HEK293 (cell line): Measurements from ENCODE around the gene CMTM4.

Experiments
- CTCF ChIA-PET: fragments of 350-600 bp; formaldehyde crosslinking; extraction: SDS; loops from one replicate; lab custom pipeline; 2021; ENCODE audit warnings: antibody characterized with exemption; lab: Yijun Ruan, JAX
- POLR2A ChIA-PET: fragments of 300-600 bp; formaldehyde crosslinking; extraction: SDS; loops from one replicate; lab custom pipeline; 2020; ENCODE audit warnings: antibody characterized with exemption, inconsistent platforms; lab: Yijun Ruan, JAX
- H3K27ac ChIP-seq: fragments of 200-500 bp; sonication (Bioruptor generic); 2 replicates; pipeline ENCODE4 v1.5.1; 2014; ENCODE audit warnings: low read depth, low read length, control low read depth, inconsistent platforms; ENCODE audit errors: extremely low read depth
- H3K36me3 ChIP-seq, 2 experiments: fragments of 200-500 bp in 1 of 2; sonication (Bioruptor generic) in 1 of 2; 1 replicate in 1 of 2; 2 replicates in 1 of 2; pipeline ENCODE4 v1.5.1; 2014 to 2017; ENCODE audit warnings: inconsistent platforms in 2 of 2, low read length in 2 of 2; ENCODE audit not compliant: control insufficient read depth in 2 of 2, insufficient read depth in 1 of 2
- H3K4me1 ChIP-seq: fragments of 200-500 bp; sonication (Bioruptor generic); 2 replicates; pipeline ENCODE4 v1.5.1; 2014; ENCODE audit warnings: mild to moderate bottlenecking, low read length, inconsistent platforms; ENCODE audit not compliant: control insufficient read depth, insufficient read depth
- H3K4me3 ChIP-seq: 2 replicates; pipeline ENCODE4 v1.5.1; 2011; ENCODE audit warnings: low read depth, mild to moderate bottlenecking, control low read depth, low read length, moderate library complexity
- H3K9me3 ChIP-seq: fragments of 200-500 bp; sonication (Bioruptor generic); 2 replicates; pipeline ENCODE4 v1.5.1; 2014; ENCODE audit warnings: low read depth, low read length, inconsistent platforms; ENCODE audit not compliant: control insufficient read depth, insufficient read depth
- BCL11B ChIP-seq: fragments of 450-650 bp; formaldehyde crosslinking; IDR thresholded peaks from 2 replicates; pipeline ENCODE4 v1.5.1; 2016; ENCODE audit warnings: low read depth, missing biosample characterization, missing genetic modification characterization
- FEZF1 ChIP-seq: fragments of 450-650 bp; formaldehyde crosslinking; IDR thresholded peaks from 2 replicates; pipeline ENCODE4 v1.5.1; 2016; ENCODE audit warnings: missing biosample characterization, missing genetic modification characterization
- KLF16 ChIP-seq: fragments of 450-650 bp; formaldehyde crosslinking; IDR thresholded peaks from 2 replicates; pipeline ENCODE4 v1.5.1; 2017; ENCODE audit warnings: missing biosample characterization, missing genetic modification characterization
- MEIS1 ChIP-seq: sonication (generic); formaldehyde crosslinking; IDR thresholded peaks from 2 replicates; pipeline ENCODE4 v1.8.1; 2022; ENCODE audit warnings: missing genetic modification reagents, mild to moderate bottlenecking, borderline replicate concordance
- PRDM1 ChIP-seq: fragments of 450-650 bp; formaldehyde crosslinking; IDR thresholded peaks from 2 replicates; pipeline ENCODE4; 2016; ENCODE audit warnings: missing biosample characterization, missing genetic modification characterization
- SP2 ChIP-seq: fragments of 450-650 bp; formaldehyde crosslinking; IDR thresholded peaks from 2 replicates; pipeline ENCODE4 v1.5.1; 2016; ENCODE audit warnings: missing biosample characterization, missing genetic modification characterization
- ZBTB20 ChIP-seq: fragments of 450-650 bp; formaldehyde crosslinking; IDR thresholded peaks from 2 replicates; pipeline ENCODE4 v1.5.1; 2016; ENCODE audit warnings: missing biosample characterization, missing genetic modification characterization
- ZNF16 ChIP-seq: fragments of 450-650 bp; formaldehyde crosslinking; IDR thresholded peaks from 2 replicates; pipeline ENCODE4 v1.5.1; 2016; ENCODE audit warnings: low read depth, missing biosample characterization, missing genetic modification characterization
- ZNF202 ChIP-seq: fragments of 450-650 bp; formaldehyde crosslinking; IDR thresholded peaks from 2 replicates; pipeline ENCODE4 v1.5.1; 2016; ENCODE audit warnings: missing biosample characterization, missing genetic modification characterization, borderline replicate concordance
- ZNF239 ChIP-seq: fragments of 450-650 bp; formaldehyde crosslinking; IDR thresholded peaks from 2 replicates; pipeline ENCODE4 v1.5.1; 2016; ENCODE audit warnings: missing biosample characterization, missing genetic modification characterization
- ZNF354C ChIP-seq: fragments of 450-650 bp; formaldehyde crosslinking; IDR thresholded peaks from 2 replicates; pipeline ENCODE4 v1.5.1; 2016; ENCODE audit warnings: missing biosample characterization, missing genetic modification characterization, low read depth, borderline replicate concordance
- ZNF600 ChIP-seq: fragments of 450-650 bp; formaldehyde crosslinking; IDR thresholded peaks from 2 replicates; pipeline ENCODE4 v1.5.1; 2016; ENCODE audit warnings: missing biosample characterization, missing genetic modification characterization
- ZNF621 ChIP-seq: fragments of 450-650 bp; formaldehyde crosslinking; IDR thresholded peaks from 2 replicates; pipeline ENCODE4 v1.5.1; 2017; ENCODE audit warnings: missing biosample characterization, missing genetic modification characterization
- ZNF768 ChIP-seq: fragments of 450-650 bp; formaldehyde crosslinking; IDR thresholded peaks from 2 replicates; pipeline ENCODE4 v1.5.1; 2018; ENCODE audit warnings: missing biosample characterization, mild to moderate bottlenecking, missing genetic modification characterization
- TF ChIP-seq, protein P1 (sequence below): fragments of 450-650 bp; formaldehyde crosslinking; IDR thresholded peaks from 2 replicates; pipeline ENCODE4 v1.5.0; 2017; ENCODE audit warnings: missing biosample characterization, missing genetic modification characterization, borderline replicate concordance
- TF ChIP-seq, protein P2 (sequence below): fragments of 450-650 bp; formaldehyde crosslinking; IDR thresholded peaks from 2 replicates; pipeline ENCODE4 v1.5.1; 2016; ENCODE audit warnings: missing biosample characterization, missing genetic modification characterization
- TF ChIP-seq, protein P3 (sequence below): fragments of 450-650 bp; IDR thresholded peaks from 2 replicates; pipeline ENCODE4 v1.5.1; 2018; ENCODE audit warnings: missing biosample characterization, mild to moderate bottlenecking, missing genetic modification characterization
- TF ChIP-seq, protein P4 (sequence below): fragments of 450-650 bp; formaldehyde crosslinking; conservative IDR thresholded peaks from 2 replicates; pipeline ENCODE4 v1.5.1; 2016; ENCODE audit warnings: low read depth, missing biosample characterization, missing genetic modification characterization

The CMTM4 gene

DNA sequence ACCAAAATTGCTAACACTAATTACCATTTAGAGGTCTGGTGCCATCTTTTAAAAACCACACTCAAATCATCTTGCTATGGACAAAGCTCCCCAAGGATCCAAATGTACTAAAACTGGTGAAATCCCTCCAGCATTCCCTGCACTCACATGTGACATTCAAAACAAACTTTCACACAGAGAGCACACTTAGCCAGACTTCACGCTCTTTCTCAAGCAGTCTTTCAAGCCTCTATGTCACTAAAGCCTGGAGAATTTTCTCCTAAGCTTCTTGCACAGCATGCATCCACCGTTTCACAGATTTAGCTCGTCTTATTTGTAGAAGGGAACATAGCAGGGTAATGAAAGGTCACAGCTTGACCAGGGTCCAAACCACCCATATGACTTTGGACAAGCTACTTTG, 72.8 kb downstream of the CMTM4 start:
- Histone ChIP-seq H3K27ac (no peak overlapping the region), H3K4me1 (peaks cover 13% of the 10 kb centered on the region), H3K9me3 (no peaks in the 10 kb centered on the region), H3K4me3 (no peak overlapping the region), H3K36me3 (peaks cover 0 to 36% of the 10 kb centered on the region in 2 experiments; a peak in 1 of 3 replicates)
- CTCF ChIA-PET, result interaction anchor here (0.7 to 1.5 kb wide), 3 partner anchors 24 to 820 kb away, joined by 3 to 4 read pairs (median 3); no protein-coding TSS in a partner anchor
- POLR2A ChIA-PET, result no interaction called here
- no peak for TF ChIP-seq ZNF16
- no peak for TF ChIP-seq MEIS1 (CRISPR knock-in tag)
- TF ChIP-seq ZNF239 (tag by site-specific recombination), result no peak
- no peak for TF ChIP-seq SP2 (tag by site-specific recombination)
- no peak for TF ChIP-seq KLF16 (tag by site-specific recombination)
- no peak for TF ChIP-seq ZNF202 (tag by site-specific recombination)
- TF ChIP-seq, protein P1, sequence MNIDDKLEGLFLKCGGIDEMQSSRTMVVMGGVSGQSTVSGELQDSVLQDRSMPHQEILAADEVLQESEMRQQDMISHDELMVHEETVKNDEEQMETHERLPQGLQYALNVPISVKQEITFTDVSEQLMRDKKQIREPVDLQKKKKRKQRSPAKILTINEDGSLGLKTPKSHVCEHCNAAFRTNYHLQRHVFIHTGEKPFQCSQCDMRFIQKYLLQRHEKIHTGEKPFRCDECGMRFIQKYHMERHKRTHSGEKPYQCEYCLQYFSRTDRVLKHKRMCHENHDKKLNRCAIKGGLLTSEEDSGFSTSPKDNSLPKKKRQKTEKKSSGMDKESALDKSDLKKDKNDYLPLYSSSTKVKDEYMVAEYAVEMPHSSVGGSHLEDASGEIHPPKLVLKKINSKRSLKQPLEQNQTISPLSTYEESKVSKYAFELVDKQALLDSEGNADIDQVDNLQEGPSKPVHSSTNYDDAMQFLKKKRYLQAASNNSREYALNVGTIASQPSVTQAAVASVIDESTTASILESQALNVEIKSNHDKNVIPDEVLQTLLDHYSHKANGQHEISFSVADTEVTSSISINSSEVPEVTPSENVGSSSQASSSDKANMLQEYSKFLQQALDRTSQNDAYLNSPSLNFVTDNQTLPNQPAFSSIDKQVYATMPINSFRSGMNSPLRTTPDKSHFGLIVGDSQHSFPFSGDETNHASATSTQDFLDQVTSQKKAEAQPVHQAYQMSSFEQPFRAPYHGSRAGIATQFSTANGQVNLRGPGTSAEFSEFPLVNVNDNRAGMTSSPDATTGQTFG (tag by site-specific recombination), result no peak
- TF ChIP-seq, protein P2, sequence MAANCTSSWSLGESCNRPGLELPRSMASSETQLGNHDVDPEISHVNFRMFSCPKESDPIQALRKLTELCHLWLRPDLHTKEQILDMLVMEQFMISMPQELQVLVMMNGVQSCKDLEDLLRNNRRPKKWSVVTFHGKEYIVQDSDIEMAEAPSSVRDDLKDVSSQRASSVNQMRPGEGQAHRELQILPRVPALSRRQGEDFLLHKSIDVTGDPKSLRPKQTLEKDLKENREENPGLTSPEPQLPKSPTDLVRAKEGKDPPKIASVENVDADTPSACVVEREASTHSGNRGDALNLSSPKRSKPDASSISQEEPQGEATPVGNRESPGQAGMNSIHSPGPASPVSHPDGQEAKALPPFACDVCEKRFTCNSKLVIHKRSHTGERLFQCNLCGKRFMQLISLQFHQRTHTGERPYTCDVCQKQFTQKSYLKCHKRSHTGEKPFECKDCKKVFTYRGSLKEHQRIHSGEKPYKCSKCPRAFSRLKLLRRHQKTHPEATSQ, result no peak
- no peak for TF ChIP-seq PRDM1 (tag by site-specific recombination)
- TF ChIP-seq ZNF600 (tag by site-specific recombination), result no peak
- TF ChIP-seq, protein P3, sequence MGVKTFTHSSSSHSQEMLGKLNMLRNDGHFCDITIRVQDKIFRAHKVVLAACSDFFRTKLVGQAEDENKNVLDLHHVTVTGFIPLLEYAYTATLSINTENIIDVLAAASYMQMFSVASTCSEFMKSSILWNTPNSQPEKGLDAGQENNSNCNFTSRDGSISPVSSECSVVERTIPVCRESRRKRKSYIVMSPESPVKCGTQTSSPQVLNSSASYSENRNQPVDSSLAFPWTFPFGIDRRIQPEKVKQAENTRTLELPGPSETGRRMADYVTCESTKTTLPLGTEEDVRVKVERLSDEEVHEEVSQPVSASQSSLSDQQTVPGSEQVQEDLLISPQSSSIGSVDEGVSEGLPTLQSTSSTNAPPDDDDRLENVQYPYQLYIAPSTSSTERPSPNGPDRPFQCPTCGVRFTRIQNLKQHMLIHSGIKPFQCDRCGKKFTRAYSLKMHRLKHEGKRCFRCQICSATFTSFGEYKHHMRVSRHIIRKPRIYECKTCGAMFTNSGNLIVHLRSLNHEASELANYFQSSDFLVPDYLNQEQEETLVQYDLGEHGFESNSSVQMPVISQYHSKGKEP (tag by site-specific recombination), result no peak
- no peak for TF ChIP-seq ZNF768
- TF ChIP-seq FEZF1, result no peak
- no peak for TF ChIP-seq ZNF621 (tag by site-specific recombination)

DNA sequence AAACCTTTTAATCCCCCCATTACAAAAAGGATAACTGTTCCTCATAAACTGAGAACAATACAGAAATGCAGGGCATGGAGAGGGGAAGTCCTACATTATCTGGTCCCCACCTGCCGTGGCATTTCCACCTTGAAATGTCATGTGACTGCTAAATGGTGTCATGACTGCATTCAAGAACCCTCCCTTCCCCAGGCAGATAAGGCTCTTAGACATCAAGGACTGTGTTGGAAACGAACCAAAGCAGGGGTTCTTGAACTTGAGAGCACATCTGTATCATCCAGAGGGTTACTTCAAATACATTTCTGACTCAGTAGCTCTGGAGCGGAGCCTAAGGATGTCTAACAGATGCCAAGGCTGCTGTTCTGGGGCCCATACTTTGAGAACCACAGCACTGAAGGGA, 73.7 kb downstream of the CMTM4 start:
- CTCF ChIA-PET, result no interaction called here
- no peak for TF ChIP-seq BCL11B (tag by site-specific recombination)

DNA sequence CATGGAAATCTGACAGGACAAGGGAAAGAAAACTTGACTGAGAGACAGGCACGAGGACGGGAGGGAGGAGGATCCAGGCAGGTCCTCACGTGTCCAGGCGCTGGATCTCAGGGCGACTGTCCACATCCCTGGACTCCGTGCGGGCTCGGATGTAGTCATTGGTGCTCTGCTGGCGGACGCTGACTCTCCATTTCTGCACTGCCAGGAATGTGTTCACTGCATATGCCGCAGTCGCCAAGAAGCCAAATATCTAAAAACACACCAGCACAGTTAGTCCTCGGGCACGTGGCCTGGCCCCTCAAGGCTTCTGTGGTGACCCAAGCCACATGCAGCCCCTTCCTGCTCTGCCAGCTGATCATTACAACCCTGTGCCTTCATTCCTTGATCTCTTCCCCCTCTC, 74.6 kb downstream of the CMTM4 start:
- Histone ChIP-seq H3K36me3 (peaks cover 0 to 49% of the 10 kb centered on the region in 2 experiments; a peak in 1 of 3 replicates), H3K4me1 (peaks cover 13% of the 10 kb centered on the region), H3K9me3 (no peaks in the 10 kb centered on the region), H3K27ac (no peak overlapping the region), H3K4me3 (no peak overlapping the region)
- POLR2A ChIA-PET, result no interaction called here
- CTCF ChIA-PET, result no interaction called here
- TF ChIP-seq ZNF354C (no peak), ZBTB20 (peak; percentile 62)
- TF ChIP-seq, protein P4, sequence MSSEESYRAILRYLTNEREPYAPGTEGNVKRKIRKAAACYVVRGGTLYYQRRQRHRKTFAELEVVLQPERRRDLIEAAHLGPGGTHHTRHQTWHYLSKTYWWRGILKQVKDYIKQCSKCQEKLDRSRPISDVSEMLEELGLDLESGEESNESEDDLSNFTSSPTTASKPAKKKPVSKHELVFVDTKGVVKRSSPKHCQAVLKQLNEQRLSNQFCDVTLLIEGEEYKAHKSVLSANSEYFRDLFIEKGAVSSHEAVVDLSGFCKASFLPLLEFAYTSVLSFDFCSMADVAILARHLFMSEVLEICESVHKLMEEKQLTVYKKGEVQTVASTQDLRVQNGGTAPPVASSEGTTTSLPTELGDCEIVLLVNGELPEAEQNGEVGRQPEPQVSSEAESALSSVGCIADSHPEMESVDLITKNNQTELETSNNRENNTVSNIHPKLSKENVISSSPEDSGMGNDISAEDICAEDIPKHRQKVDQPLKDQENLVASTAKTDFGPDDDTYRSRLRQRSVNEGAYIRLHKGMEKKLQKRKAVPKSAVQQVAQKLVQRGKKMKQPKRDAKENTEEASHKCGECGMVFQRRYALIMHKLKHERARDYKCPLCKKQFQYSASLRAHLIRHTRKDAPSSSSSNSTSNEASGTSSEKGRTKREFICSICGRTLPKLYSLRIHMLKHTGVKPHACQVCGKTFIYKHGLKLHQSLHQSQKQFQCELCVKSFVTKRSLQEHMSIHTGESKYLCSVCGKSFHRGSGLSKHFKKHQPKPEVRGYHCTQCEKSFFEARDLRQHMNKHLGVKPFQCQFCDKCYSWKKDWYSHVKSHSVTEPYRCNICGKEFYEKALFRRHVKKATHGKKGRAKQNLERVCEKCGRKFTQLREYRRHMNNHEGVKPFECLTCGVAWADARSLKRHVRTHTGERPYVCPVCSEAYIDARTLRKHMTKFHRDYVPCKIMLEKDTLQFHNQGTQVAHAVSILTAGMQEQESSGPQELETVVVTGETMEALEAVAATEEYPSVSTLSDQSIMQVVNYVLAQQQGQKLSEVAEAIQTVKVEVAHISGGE (tag by site-specific recombination), result no peak

More for the DNA sequence above, 73.7 kb downstream of the CMTM4 start:
- H3K4me1 ChIP-seq, result peaks cover 13% of the 10 kb centered on the region
- H3K4me3 ChIP-seq, result no peak overlapping the region
- H3K36me3 ChIP-seq, result peaks cover 0 to 45% of the 10 kb centered on the region in 2 experiments; a peak in 1 of 3 replicates
- H3K27ac ChIP-seq, result no peak overlapping the region
- no peaks in the 10 kb centered on the region for H3K9me3 ChIP-seq
- POLR2A ChIA-PET, result no interaction called here
